A673 (cell line): Measurements from ENCODE around the gene MEAK7. TPM values are rescaled to one million over a fixed set of nuclear protein-coding genes. Genes with fewer than 3 reads are reported as not detected.

Experiments
- BruUV-seq: library from RNA; stranded (reverse); fragments of 400-500 nt; replicated peaks from 2 replicates; lab custom pipeline; 2021; lab: Mats Ljungman, UMichigan
- CTCF ChIA-PET: fragments of 300-600 bp; sonication (Branson Sonifier 250); formaldehyde crosslinking; loops from one replicate; lab custom pipeline; 2022; ENCODE audit warnings: antibody characterized with exemption; lab: Charles Lee
- POLR2A ChIA-PET: fragments of 300-600 bp; sonication (Branson Sonifier 250); formaldehyde crosslinking; loops from one replicate; lab custom pipeline; 2022; ENCODE audit warnings: antibody characterized with exemption; ENCODE audit not compliant: low non-redundant PET; lab: Charles Lee
- DNase-seq: peaks from one replicate; pipeline ENCODE4 v3.0.0-alpha.2; 2015; ENCODE audit warnings: low spot score
- H3K27ac ChIP-seq: fragments of 200-600 bp; sonication (generic); 2 replicates; pipeline ENCODE4 v1.5.1; 2016; ENCODE audit warnings: mixed run types, low read depth, mild to moderate bottlenecking, mixed read lengths, antibody characterized with exemption, low read length; ENCODE audit not compliant: poor library complexity, severe bottlenecking
- H3K27me3 ChIP-seq: fragments of 200-600 bp; sonication (generic); replicated peaks from 2 replicates; pipeline ENCODE4 v1.6.1; 2017; ENCODE audit warnings: mixed run types, low read depth, mild to moderate bottlenecking, mixed read lengths, antibody characterized with exemption, low read length; ENCODE audit not compliant: insufficient read depth, poor library complexity
- H3K36me3 ChIP-seq: fragments of 200-600 bp; sonication (generic); 2 replicates; pipeline ENCODE4 v1.6.1; 2016; ENCODE audit warnings: mixed run types, mild to moderate bottlenecking, mixed read lengths, antibody characterized with exemption, low read length; ENCODE audit not compliant: insufficient read depth, poor library complexity, severe bottlenecking
- H3K4me1 ChIP-seq: fragments of 200-600 bp; sonication (generic); 2 replicates; pipeline ENCODE4 v1.6.1; 2017; ENCODE audit warnings: mixed run types, mild to moderate bottlenecking, mixed read lengths, antibody characterized with exemption, low read length; ENCODE audit not compliant: insufficient read depth, poor library complexity, severe bottlenecking
- H3K4me3 ChIP-seq: fragments of 200-600 bp; sonication (generic); 2 replicates; pipeline ENCODE4 v1.5.1; 2016; ENCODE audit warnings: low read depth, mixed run types, mild to moderate bottlenecking, mixed read lengths, low read length; ENCODE audit not compliant: poor library complexity, severe bottlenecking
- H3K9me3 ChIP-seq: fragments of 200-600 bp; sonication (generic); 2 replicates; pipeline ENCODE4 v1.6.1; 2016; ENCODE audit warnings: mixed run types, low read depth, mild to moderate bottlenecking, mixed read lengths, antibody characterized with exemption, low read length; ENCODE audit not compliant: poor library complexity, severe bottlenecking
- CTCF ChIP-seq: fragments of 300-800, 200-600 bp; sonication (generic); conservative IDR thresholded peaks from 2 replicates; pipeline ENCODE4 v1.5.1; 2017; ENCODE audit warnings: low read depth, mild to moderate bottlenecking, antibody characterized with exemption, low read length, moderate library complexity, mixed read lengths
- EZH2 ChIP-seq: fragments of 200-600 bp; sonication (generic); IDR thresholded peaks from 2 replicates; pipeline ENCODE4 v1.6.1; 2017; ENCODE audit warnings: borderline replicate concordance, low read depth, mild to moderate bottlenecking, mixed read lengths, antibody characterized with exemption, low read length; ENCODE audit not compliant: poor library complexity, severe bottlenecking
- intact Hi-C: fragments of 100-400 bp; cut with micrococcal nuclease; formaldehyde crosslinking; loops from one replicate; pipeline ENCODE4 v1.10.0; 2022; ENCODE audit not compliant: unreplicated experiment
- total RNA-seq: library from RNA; stranded (reverse); gene quantifications from 2 replicates; pipeline ENCODE4 v1.2.3, GENCODE V29; 2021

MEAK7 gene
- total RNA-seq, 1 experiment from 2014 or later: 11.6 TPM

GRCh38 chr16:84471966-84472365 is 32.5 kb downstream of the MEAK7 start:
- H3K27me3 ChIP-seq: no peaks in the 10 kb centered on the region
- intact Hi-C loops: no loop called here
- CTCF ChIA-PET: no interaction called here
- H3K27ac ChIP-seq: no peak overlapping the region
- DNase-seq: no peak
- TF ChIP-seq CTCF (no peak), EZH2 (no peak)
- H3K36me3 ChIP-seq: no peaks in the 10 kb centered on the region
- peaks cover 8% of the 10 kb centered on the region for H3K9me3 ChIP-seq
- no TSS peak for BruUV-seq
- no peak overlapping the region for H3K4me3 ChIP-seq
- no peaks in the 10 kb centered on the region for H3K4me1 ChIP-seq
- POLR2A ChIA-PET: no interaction called here

DNA sequence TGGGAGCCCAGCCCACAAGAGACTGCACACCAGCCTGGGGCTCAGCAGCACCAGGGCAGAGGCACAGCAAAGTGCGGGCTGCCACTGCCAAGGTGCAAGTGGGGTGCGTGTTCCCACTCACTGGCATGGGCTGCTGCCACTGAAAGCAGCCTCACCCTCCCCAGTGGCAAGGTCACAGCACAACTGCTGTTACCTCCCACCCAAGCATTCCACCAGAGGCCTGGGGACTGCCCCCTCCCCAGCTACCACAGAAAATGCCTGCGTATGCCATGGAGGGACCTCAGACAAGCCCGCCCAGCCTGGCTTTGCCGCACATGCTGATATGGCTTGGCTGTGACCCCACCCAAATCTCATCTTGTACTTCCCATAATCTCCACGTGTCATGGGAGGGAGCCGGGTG is 33.1 kb downstream of the MEAK7 start:
- H3K27me3 ChIP-seq: no peaks in the 10 kb centered on the region
- H3K9me3 ChIP-seq: peaks cover 12% of the 10 kb centered on the region
- intact Hi-C loops: no loop called here
- BruUV-seq: no TSS peak
- no peak overlapping the region for H3K4me3 ChIP-seq
- POLR2A ChIA-PET: no interaction called here
- CTCF ChIA-PET: no interaction called here
- DNase-seq: no peak
- H3K4me1 ChIP-seq: no peaks in the 10 kb centered on the region
- H3K36me3 ChIP-seq: no peaks in the 10 kb centered on the region
- H3K27ac ChIP-seq: no peak overlapping the region
- TF ChIP-seq CTCF (no peak), EZH2 (no peak)

GRCh38 chr16:84467709-84468108 is 36.8 kb downstream of the MEAK7 start:
- ChIA-PET POLR2A (no interaction called here), CTCF (no interaction called here)
- no peaks in the 10 kb centered on the region for H3K36me3 ChIP-seq
- H3K27me3 ChIP-seq: no peaks in the 10 kb centered on the region
- no peak for DNase-seq
- H3K4me3 ChIP-seq: no peak overlapping the region
- BruUV-seq: no TSS peak
- H3K4me1 ChIP-seq: no peaks in the 10 kb centered on the region
- H3K9me3 ChIP-seq: peaks cover 12% of the 10 kb centered on the region
- no peak for TF ChIP-seq EZH2
- TF ChIP-seq CTCF: no peak
- no peak overlapping the region for H3K27ac ChIP-seq
- intact Hi-C loops: no loop called here
